Lung (tissue), 12 donors: ENCODE results near the gene CDC45. TPM values are rescaled to one million over a fixed set of nuclear protein-coding genes. Genes with fewer than 3 reads are reported as not detected.

ENCODE experiments used
- ATAC-seq: fragments of 200-7000 bp; cut with Tn5 transposase; one replicate; pipeline ENCODE4 v1.9.1; 2020; ENCODE audit warnings: moderate number of reproducible peaks; ENCODE audit not compliant: insufficient read depth, low FRiP score
- DNase-seq, 3 donors: peaks; one replicate each; pipeline ENCODE4 v3.0.0-alpha.2; 2013 to 2017
- H3K27ac ChIP-seq, 2 donors: one replicate each; pipeline ENCODE4 v1.5.1; 2013; ENCODE audit warnings: mild to moderate bottlenecking in 2 of 2, moderate library complexity in 2 of 2, control low read depth in 1 of 2, inconsistent platforms in 1 of 2, low read depth in 1 of 2, low read length in 1 of 2
- H3K27me3 ChIP-seq, 3 donors: one replicate each; pipeline ENCODE4 v1.5.1; 2013; ENCODE audit warnings: low read length in 2 of 3; ENCODE audit not compliant: control insufficient read depth in 3 of 3, insufficient read depth in 3 of 3
- H3K36me3 ChIP-seq, 4 donors: one replicate each; pipeline ENCODE4 v1.5.1; 2013; ENCODE audit warnings: low read length in 4 of 4, mild to moderate bottlenecking in 1 of 4, moderate library complexity in 1 of 4; ENCODE audit not compliant: control insufficient read depth in 4 of 4, insufficient read depth in 4 of 4
- H3K4me1 ChIP-seq, 5 donors: one replicate each; pipeline ENCODE4 v1.5.1; 2013; ENCODE audit warnings: low read length in 5 of 5, mild to moderate bottlenecking in 2 of 5, moderate library complexity in 1 of 5; ENCODE audit not compliant: control insufficient read depth in 5 of 5, insufficient read depth in 5 of 5
- H3K4me3 ChIP-seq: one replicate; pipeline ENCODE4 v1.5.1; 2013; ENCODE audit warnings: mild to moderate bottlenecking, control low read depth, moderate library complexity
- H3K9ac ChIP-seq, 2 donors: one replicate each; pipeline ENCODE4 v1.5.1; 2013; ENCODE audit warnings: low read length in 2 of 2, control low read depth in 1 of 2; ENCODE audit not compliant: insufficient read depth in 1 of 2
- H3K9me3 ChIP-seq, 4 donors: one replicate each; pipeline ENCODE4 v1.5.1; 2013; ENCODE audit warnings: low read length in 3 of 4, mild to moderate bottlenecking in 1 of 4, moderate library complexity in 1 of 4; ENCODE audit not compliant: control insufficient read depth in 4 of 4, insufficient read depth in 3 of 4
- CTCF ChIP-seq: IDR thresholded peaks from 2 replicates; pipeline ENCODE4 v1.5.1; 2012; ENCODE audit warnings: mild to moderate bottlenecking; ENCODE audit errors: control extremely low read depth, extremely low read depth
- WGBS, 2 donors: extraction: QIAGEN DNeasy Blood & Tissue Kit; methylation state at CpG; one replicate each; pipeline ENCODE4 v1.1.7; 2013; 5-methylcytosine and 5-hydroxymethylcytosine counted together
- polyA plus RNA-seq, 2 donors: library from polyadenylated mRNA; stranded (reverse); fragments of 200-250 nt; gene quantifications; one replicate each; pipeline ENCODE4 v1.2.1, GENCODE V29; 2013
- total RNA-seq, 2 donors: library from RNA; depleted of rRNA in 1 of 2; stranded (reverse); fragments of >200 nt in 1 of 2; gene quantifications; one replicate each; pipeline ENCODE4 v1.2.1, GENCODE V29; 2014 to 2021
- donor health status: control.
- donor health status: control.
- donor health status: Bipolar disorder and iron deficiency.
- donor health status: healthy.
- donor health status: DM: yes; HTN: yes; CAD: no.

Gene CDC45
- total and polyA plus RNA-seq, 4 donors, result 2.1 to 6.8 (median 3.1) TPM

DNA sequence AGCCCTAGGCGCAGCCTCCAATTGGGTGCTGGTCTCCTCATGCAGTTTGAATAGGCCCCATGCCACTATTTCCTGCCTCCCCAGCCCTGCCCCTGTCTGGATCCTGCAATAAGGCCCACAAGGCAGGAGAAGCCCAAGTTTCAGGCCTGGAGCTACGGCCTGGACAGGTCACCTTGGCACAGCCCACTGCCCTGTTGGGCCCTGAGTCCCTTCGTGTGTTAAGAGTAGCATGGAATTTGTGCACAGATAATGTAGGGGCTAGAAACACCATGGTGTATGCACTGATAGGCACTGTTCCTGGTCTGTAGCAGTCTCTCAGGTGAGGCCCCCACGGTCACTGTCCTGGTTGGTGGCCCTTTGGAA is 20.1 kb downstream of the CDC45 start:
- no peak overlapping the region for H3K9ac ChIP-seq
- no peak for TF ChIP-seq CTCF
- no peak overlapping the region for H3K4me3 ChIP-seq
- DNase-seq (no peak), ATAC-seq (no peak)
- H3K27me3 ChIP-seq, result no peaks in the 10 kb centered on the region
- no peak overlapping the region for H3K27ac ChIP-seq
- 97% methylated on average over 4 of the region's 4 CpGs for WGBS, 2 donors
- no peaks in the 10 kb centered on the region for H3K9me3 ChIP-seq
- no peaks in the 10 kb centered on the region for H3K36me3 ChIP-seq
- H3K4me1 ChIP-seq, result peaks cover 0 to 3% (median 0%) of the 10 kb centered on the region in 5 donors

GRCh38 chr22:19501897-19502447 is 22.3 kb downstream of the CDC45 start:
- Histone ChIP-seq H3K4me3 (no peak overlapping the region), H3K27me3 (no peaks in the 10 kb centered on the region), H3K4me1 (peaks cover 0 to 3% (median 0%) of the 10 kb centered on the region in 5 donors), H3K27ac (no peak overlapping the region), H3K9me3 (no peaks in the 10 kb centered on the region), H3K9ac (no peak overlapping the region), H3K36me3 (no peaks in the 10 kb centered on the region)
- 93% methylated on average over 3 of the region's 3 CpGs for WGBS, 2 donors
- no peak for ATAC-seq
- no peak for DNase-seq
- no peak for TF ChIP-seq CTCF

DNA sequence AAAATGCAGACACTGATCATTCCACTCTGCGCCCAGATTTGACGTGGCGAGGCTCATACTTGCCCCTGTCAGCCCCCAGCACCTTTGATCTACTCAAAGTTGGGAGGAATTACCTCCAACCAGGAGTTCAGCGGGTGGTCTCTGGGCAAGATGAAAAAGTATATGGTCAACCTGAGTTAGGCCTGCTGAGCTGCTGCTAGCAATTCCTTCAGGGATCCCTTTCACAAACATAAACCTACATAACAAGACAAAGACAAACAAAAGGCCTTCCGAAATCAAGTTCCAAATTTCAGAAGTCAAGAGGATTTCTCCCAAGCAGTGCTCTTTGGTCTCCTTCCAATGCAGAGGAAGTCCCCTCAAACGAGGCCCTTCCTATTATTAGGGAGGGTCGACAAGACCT is 23.6 kb downstream of the CDC45 start:
- no peak for ATAC-seq
- TF ChIP-seq CTCF, result no peak
- Histone ChIP-seq H3K36me3 (no peaks in the 10 kb centered on the region), H3K4me1 (peaks cover 0 to 3% (median 0%) of the 10 kb centered on the region in 5 donors), H3K4me3 (no peak overlapping the region), H3K27me3 (no peaks in the 10 kb centered on the region), H3K27ac (no peak overlapping the region), H3K9me3 (no peaks in the 10 kb centered on the region), H3K9ac (no peak overlapping the region)
- no peak for DNase-seq
- 78 to 80% methylated on average over 7 of the region's 7 CpGs for WGBS, 2 donors

DNA sequence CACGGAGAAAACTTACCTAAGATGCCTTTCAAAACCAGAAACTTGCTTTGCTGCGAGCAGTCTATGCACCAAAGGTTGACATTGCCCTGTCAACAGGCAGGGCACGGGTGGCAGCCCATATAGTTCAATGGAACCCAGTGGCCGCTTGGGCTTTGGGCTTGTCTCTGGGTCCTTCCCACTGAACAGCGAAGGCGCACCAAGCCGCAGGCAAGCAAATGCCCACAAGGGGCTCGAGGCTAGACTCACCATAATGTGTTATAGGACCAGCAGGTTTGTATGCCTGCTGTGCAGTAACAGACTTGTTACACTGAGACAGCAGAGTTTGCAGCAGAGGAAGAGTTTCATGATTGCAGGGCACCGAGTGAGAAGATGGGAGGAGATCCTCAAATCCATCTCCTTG is 24.1 kb downstream of the CDC45 start:
- Histone ChIP-seq H3K36me3 (no peaks in the 10 kb centered on the region), H3K4me3 (no peak overlapping the region), H3K27me3 (no peaks in the 10 kb centered on the region), H3K4me1 (peaks cover 0 to 3% (median 0%) of the 10 kb centered on the region in 5 donors), H3K27ac (no peak overlapping the region), H3K9me3 (no peaks in the 10 kb centered on the region), H3K9ac (no peak overlapping the region)
- ATAC-seq (no peak), DNase-seq (no peak)
- 94 to 97% methylated on average over 9 of the region's 9 CpGs for WGBS, 2 donors
- no peak for TF ChIP-seq CTCF
